SK-N-SH treated with all-trans-retinoic acid at 6 μM for 48 hours (cell line): Measurements from ENCODE around the gene SCO1.

Experiments used
- ESRRG ChIP-seq: fragments of 250-450 bp; sonication (Bioruptor Pico); IDR thresholded peaks from 2 replicates; pipeline ENCODE4 v1.6.1; 2021; ENCODE audit warnings: mild to moderate bottlenecking
- PATZ1 ChIP-seq: fragments of 250-450 bp; sonication (Bioruptor Pico); IDR thresholded peaks from 2 replicates; pipeline ENCODE4 v1.8.0; 2020; ENCODE audit warnings: mild to moderate bottlenecking, moderate library complexity, borderline replicate concordance
- PPARA ChIP-seq: fragments of 250-450 bp; sonication (Bioruptor Pico); IDR thresholded peaks from 2 replicates; pipeline ENCODE4 v1.5.0; 2020; ENCODE audit warnings: mild to moderate bottlenecking, borderline replicate concordance
- RARB ChIP-seq: fragments of 250-450 bp; sonication (Bioruptor Pico); IDR thresholded peaks from 2 replicates; pipeline ENCODE4 v1.8.0; 2021; ENCODE audit warnings: mild to moderate bottlenecking, moderate library complexity
- TF ChIP-seq, protein P1 (sequence below): fragments of 250-450 bp; sonication (Bioruptor Pico); IDR thresholded peaks from 2 replicates; pipeline ENCODE4 v1.5.1; 2020; ENCODE audit warnings: low read depth, mild to moderate bottlenecking, moderate library complexity

DNA sequence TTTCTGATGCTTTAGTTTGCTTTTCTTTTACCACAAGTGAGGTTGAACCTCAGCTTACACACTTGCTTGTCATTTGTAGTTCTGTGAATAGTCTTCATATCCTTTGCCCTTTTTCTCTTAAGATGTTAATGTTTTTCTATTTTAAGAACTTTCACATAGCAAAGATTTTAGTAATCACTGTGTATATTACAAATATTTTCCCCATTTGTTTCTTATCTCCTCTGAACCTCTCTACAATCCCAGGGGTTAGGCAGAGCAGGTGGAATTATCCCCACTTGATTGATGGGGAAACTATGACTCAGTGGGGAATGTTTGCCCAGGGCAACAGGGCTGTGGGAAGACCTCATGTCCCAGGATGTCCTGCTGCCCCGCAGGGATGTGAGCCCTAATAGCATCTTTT is 28.6 kb downstream of the SCO1 start:
- TF ChIP-seq, protein P1, sequence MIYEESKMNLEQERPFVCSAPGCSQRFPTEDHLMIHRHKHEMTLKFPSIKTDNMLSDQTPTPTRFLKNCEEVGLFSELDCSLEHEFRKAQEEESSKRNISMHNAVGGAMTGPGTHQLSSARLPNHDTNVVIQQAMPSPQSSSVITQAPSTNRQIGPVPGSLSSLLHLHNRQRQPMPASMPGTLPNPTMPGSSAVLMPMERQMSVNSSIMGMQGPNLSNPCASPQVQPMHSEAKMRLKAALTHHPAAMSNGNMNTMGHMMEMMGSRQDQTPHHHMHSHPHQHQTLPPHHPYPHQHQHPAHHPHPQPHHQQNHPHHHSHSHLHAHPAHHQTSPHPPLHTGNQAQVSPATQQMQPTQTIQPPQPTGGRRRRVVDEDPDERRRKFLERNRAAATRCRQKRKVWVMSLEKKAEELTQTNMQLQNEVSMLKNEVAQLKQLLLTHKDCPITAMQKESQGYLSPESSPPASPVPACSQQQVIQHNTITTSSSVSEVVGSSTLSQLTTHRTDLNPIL (CRISPR knock-in tag) = no peak
- TF ChIP-seq ESRRG (CRISPR knock-in tag) = no peak
- TF ChIP-seq PATZ1 (CRISPR knock-in tag) = no peak
- no peak for TF ChIP-seq PPARA (CRISPR knock-in tag)
- no peak for TF ChIP-seq RARB (CRISPR knock-in tag)
